Embryonic facial prominence (tissue), 1 donor: ENCODE results near the gene APOBR.
"Not testable (repeated sequence)": the region's sequence is repeated elsewhere in the genome, so short reads cannot be mapped to it uniquely, and the experiment has no call there.

Experiments used
- DNase-seq: peaks from one replicate; pipeline ENCODE4 v3.0.0-alpha.2; 2016; ENCODE audit errors: extremely low spot score

The APOBR gene, protein sequence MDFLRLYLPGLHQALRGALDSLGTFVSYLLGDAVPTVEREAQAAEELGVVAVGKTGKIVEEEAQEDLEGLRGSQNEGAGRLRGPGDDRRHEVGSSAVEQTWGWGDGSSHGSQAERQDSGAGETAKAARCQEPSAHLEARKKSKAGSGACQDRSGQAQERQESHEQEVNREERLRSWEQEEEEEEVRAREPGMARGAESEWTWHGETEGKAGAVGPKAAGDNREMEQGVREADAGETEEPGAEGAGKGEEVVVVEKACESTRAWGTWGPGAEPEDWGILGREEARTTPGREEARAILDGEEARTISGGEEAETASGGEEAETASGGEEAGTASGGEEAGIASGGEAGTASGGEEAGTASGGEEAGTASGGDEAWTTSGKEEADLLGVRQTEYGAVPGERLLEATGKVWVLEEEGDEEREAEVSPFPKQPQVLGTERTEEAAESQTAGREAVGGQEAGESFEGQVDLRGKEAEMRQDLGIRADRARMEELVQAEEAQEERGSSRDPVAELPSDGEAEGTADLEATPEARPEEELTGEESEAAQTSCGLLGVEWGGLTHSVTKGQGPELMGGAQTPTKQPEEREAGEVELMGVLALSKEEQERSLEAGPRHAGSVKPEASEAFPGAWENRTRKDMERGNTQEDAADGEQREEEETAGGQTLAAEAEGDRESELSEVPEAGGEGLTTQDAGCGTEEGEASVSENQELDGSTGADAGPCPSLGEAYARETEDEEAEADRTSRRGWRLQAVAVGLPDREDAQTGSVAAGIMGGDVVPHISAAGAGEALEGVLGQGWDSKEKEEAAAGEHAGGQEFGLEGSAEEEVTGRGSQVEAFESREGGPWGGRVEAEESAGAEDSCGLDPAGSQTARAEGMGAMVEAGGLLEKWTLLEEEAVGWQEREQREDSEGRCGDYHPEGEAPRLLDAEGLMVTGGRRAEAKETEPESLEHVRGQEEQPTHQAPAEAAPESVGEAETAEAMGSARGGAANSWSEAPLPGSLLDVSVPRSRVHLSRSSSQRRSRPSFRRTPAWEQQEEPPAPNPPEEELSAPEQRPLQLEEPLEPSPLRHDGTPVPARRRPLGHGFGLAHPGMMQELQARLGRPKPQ

DNA sequence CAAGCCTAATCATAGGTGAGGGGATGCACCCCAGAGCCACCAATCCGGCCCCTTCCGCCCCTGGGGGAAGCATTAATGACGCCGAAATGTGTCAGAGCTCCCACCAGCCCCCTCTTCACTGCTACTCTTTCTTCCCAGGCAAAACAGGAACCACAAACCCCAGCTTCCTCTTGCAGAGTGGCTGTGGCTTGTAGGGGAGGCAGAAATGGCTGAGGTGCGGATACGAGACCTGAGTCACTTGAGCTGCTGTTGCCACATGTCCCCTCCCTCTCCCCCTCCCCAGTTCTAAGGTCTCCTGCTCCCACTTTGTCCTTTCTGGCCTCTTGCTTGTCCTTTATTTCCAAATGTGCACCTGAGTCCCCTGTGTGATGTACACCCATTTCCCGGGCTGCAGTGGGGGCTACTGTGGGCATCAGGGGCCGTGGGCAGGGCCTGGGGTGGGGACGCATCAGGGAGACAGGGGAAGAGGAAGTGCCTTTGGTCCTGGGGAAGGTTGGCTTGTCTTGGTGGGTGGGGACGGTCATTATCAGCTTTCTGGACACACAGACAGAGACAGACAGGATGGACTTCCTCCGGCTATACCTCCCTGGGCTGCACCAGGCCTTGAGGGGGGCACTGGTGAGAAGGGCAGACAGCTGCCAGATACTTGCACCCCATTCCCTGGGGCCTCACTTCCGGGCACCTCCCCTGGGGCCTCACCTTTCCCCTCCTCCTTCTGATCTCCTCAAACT is at the start of gene APOBR:
TSS of gene APOBR (plus strand) at position 523 of the 731 bp plus-strand sequence. CDS start at position 562, 39 bp downstream.
- no peak for DNase-seq

DNA sequence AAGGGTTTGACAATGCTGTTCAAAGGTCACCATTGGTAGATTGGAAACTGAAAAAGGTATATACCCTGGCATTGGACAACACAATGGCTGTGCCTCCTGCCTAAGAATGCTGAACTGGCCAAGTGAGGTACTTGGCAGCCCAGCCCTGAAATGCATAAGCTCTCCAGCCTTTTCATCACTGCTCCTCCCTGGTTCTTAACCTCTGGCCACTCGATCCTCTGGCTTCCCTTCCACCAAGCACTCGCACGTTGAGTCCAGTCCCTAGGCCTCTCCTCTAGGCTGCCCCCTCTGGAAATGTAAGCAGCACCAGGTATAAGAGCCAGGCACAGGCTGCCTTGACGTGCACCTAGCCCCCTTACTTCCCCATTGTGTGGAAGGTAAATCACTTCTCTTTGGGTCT is 48.1 kb upstream of the APOBR start:
- DNase-seq = not testable (repeated sequence)

- not testable (repeated sequence) for DNase-seq
Measured at GRCh38 chr16:28447081-28447480, 47.4 kb upstream of the APOBR start.

GRCh38 chr16:28473714-28474265 is 20.7 kb upstream of the APOBR start:
- DNase-seq = no peak

GRCh38 chr16:28475221-28475620 is 19.2 kb upstream of the APOBR start:
- DNase-seq = no peak

- no peak for DNase-seq
Measured at GRCh38 chr16:28477311-28477920, 17.0 kb upstream of the APOBR start.

GRCh38 chr16:28478506-28479180 is 15.8 kb upstream of the APOBR start:
- no peak for DNase-seq

- no peak for DNase-seq
Measured at GRCh38 chr16:28482026-28482425, 12.4 kb upstream of the APOBR start.

GRCh38 chr16:28483361-28483760 is 11.1 kb upstream of the APOBR start:
- DNase-seq = not testable (repeated sequence)

DNA sequence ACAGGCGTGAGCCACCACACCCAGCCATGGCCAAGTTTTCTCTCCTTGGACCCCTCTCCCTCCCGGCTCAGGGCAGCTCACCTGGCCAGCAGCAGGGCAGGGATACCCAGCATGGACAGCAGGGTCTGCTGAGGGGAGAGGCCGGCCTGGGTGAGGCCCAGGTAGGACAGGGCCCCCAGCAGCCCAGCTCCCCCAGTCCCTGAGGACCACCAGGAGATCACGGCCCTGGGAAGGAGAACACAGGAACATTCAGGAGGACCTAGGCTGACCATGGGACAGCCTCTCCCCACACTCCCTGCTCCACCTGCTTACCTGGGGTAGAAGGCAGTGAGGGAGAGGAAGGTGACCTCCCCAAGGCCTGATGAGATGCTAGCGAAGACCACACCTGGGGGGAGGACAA is 8.2 kb upstream of the APOBR start:
- no peak for DNase-seq

DNA sequence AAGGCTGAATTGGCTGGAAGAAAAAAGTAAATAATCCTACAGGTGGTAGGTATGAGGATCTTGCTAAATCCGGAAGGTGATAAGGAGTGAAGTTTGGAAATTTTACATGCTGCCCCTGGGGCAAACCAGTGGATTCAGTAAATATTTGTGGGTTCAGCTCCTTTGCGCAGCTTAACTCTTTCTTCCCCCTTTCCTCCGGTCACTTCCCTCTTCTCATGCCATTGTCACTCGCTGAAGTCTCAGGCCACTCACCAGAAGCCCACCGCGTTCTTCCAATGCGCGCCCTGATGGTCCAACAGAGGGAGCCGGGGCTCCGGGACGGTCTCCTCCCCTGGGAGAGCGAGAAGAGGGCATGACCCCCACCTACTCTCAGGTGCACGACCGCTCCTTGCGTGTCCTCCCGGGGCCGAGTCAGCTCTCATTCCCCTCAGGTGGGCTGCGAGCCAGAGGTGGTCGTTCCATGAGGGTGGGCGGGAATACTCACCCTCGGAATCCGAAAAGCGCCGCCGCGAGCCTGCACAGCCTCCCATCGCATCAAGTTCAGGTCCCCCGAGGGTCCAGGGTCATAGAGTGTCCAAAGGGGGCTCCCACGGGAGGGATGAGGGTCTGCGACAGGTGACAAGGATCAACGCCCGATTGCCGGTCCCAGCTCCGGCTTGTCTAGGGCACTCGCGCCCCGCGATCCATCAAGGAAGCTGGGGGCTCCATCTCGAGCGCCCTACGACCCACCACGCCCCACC is 3.0 kb upstream of the APOBR start:
- DNase-seq = peak; percentile 7

DNA sequence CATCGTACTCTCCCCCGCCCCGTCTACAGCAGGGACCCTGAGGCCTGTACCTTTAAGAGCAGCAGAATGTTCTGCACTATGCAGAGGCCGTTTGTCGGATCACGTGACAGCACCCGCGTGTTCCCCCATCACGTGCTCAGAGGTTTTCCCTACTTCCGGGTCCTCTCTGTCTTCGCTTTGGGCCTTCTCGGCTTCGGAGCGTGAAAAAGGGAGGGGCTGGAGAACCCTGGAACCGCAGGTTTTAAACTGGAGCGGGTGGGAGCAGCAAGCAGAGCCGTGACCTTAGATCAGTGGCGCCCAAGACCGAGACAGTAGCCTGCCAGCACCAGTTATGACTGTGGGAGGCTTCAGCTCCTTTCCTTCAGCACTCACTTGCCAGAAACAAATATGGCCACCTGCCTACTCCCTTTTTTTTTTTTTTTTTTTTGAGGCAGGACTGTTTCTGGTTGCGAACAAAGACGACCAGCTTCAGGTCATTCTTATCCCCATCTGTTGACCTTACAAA is 2.4 kb upstream of the APOBR start, which contains the start of gene CLN3:
TSS of gene CLN3 (minus strand) at position 105 of the 505 bp plus-strand sequence. CDS start 315 bp downstream, outside the sequence.
- peak; percentile 87 for DNase-seq

DNA sequence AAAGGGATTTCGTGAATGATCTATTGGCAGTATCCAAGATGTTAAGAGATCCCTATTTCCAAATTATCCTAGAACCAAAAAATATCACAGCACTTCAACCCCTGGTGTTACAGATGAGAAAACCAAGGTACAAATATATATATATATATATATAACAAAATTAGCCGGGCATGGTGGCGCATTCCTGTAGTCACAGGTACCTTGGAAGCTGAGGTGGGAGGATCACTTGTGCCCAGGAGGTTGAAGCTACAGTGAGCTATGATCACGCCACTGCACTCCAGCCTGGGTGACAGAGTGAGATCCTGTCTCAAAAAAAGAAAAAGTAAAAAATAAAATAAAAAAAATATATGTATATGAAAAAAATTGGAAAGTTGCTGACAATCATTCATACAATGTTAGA is 1.9 kb upstream of the APOBR start:
- peak; percentile 6 for DNase-seq

DNA sequence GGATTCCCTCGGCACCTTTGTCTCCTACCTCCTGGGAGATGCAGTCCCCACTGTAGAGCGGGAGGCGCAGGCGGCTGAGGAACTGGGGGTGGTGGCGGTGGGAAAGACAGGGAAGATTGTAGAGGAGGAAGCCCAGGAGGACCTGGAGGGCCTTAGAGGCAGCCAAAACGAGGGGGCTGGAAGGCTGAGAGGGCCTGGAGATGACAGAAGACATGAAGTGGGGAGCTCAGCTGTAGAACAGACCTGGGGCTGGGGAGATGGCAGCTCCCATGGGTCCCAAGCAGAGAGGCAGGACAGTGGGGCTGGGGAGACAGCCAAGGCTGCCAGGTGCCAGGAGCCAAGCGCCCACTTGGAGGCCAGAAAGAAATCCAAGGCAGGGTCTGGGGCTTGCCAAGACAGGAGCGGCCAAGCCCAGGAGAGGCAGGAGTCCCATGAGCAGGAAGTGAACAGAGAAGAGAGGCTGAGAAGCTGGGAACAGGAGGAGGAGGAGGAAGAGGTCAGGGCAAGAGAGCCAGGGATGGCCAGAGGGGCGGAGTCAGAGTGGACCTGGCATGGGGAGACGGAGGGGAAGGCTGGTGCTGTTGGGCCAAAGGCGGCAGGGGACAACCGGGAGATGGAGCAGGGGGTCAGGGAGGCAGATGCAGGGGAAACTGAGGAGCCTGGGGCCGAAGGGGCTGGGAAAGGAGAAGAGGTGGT is 803 bp downstream of the APOBR start:
- no peak for DNase-seq

DNA sequence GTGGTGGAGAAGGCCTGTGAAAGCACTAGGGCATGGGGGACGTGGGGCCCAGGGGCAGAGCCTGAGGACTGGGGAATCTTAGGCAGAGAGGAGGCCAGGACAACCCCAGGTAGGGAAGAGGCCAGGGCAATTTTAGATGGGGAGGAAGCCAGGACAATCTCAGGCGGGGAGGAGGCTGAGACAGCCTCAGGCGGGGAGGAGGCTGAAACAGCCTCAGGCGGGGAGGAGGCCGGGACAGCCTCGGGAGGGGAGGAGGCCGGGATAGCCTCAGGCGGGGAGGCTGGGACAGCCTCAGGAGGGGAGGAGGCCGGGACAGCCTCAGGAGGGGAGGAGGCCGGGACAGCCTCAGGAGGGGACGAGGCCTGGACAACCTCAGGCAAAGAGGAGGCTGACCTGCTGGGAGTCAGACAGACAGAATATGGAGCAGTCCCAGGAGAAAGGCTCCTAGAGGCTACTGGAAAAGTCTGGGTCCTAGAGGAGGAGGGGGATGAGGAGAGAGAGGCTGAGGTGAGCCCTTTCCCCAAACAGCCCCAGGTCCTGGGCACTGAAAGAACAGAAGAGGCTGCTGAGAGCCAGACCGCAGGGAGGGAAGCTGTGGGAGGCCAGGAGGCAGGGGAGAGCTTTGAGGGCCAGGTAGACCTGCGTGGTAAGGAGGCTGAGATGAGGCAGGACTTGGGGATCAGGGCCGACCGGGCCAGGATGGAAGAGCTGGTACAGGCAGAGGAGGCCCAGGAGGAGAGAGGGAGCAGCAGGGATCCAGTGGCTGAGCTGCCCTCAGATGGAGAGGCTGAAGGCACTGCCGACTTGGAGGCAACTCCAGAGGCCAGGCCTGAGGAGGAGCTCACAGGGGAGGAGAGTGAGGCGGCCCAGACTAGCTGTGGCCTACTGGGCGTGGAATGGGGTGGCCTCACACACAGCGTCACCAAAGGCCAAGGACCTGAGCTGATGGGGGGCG is 1.6 kb downstream of the APOBR start:
- DNase-seq = no peak

GRCh38 chr16:28496844-28497243 is 2.4 kb downstream of the APOBR start:
- DNase-seq = no peak

DNA sequence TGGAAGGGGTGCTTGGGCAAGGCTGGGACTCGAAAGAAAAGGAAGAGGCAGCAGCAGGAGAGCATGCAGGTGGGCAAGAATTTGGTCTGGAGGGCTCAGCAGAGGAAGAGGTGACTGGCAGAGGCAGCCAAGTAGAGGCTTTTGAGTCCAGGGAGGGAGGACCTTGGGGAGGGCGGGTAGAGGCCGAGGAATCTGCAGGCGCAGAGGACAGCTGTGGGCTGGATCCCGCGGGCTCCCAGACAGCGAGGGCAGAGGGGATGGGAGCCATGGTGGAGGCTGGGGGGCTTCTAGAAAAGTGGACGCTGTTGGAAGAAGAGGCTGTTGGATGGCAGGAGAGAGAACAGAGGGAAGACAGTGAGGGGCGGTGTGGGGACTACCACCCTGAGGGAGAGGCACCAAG is 2.9 kb downstream of the APOBR start:
- DNase-seq = no peak
